Spleen (tissue), 7 donors: ENCODE measurements around the gene HIVEP3.

Experiments used
- CTCF ChIP-seq, 11 experiments: fragments of 200-600 bp in 7 of 11; fragments of 450-650 bp in 4 of 11; sonication (generic) in 4 of 11; IDR thresholded peaks in 8 of 11; conservative IDR thresholded peaks in 3 of 11; 1 replicate in 7 of 11; 2 replicates in 4 of 11; pipeline versions ENCODE4 v1.4.0 to v1.8.0; 2016 to 2021; ENCODE audit warnings: antibody characterized with exemption in 11 of 11, inconsistent platforms in 4 of 11, mild to moderate bottlenecking in 1 of 11
- POLR2A ChIP-seq, 3 donors: fragments of 450-650 bp; IDR thresholded peaks; one replicate each; pipeline ENCODE4 v1.5.1; 2017; ENCODE audit warnings: antibody characterized with exemption in 3 of 3, mild to moderate bottlenecking in 1 of 3
- POLR2AphosphoS5 ChIP-seq, 3 donors: sonication (generic); formaldehyde crosslinking; IDR thresholded peaks; one replicate each; pipeline ENCODE4 v1.5.1; 2017; ENCODE audit warnings: antibody characterized with exemption in 3 of 3
- donor health status: DM: no; HTN: no; CAD: no; lungs with moderate emphysema.
- donor health status: DM: no; HTN: no; CAD: no.
- donor health status: DM: no; HTN: no; CAD: no.

GRCh38 chr1:41724248-41724647 is 194.5 kb downstream of the HIVEP3 start:
- no peak for TF ChIP-seq CTCF (IDR thresholded peaks at IDR 0.05 in 8 of 11, conservative IDR thresholded peaks at IDR 0.05 in 3 of 11)
- TF ChIP-seq POLR2A (IDR thresholded peaks at IDR 0.05), result no peak
- TF ChIP-seq POLR2AphosphoS5 (IDR thresholded peaks at IDR 0.05), result no peak
